ENCODE results near the gene CLUH.

The CLUH gene

GRCh38 chr17:2716649-2717048, 5.1 kb upstream of the CLUH start:
- no peak for FAIRE-seq

GRCh38 chr17:2713881-2714280, 2.3 kb upstream of the CLUH start:
- no peak for FAIRE-seq

- FAIRE-seq = no peak
These were observed 908 bp upstream of the CLUH start for GRCh38 chr17:2712300-2713043.

GRCh38 chr17:2710803-2711607, 559 bp downstream of the CLUH start:
- no peak for FAIRE-seq

GRCh38 chr17:2710071-2710802, 1.3 kb downstream of the CLUH start:
- FAIRE-seq = no peak

- FAIRE-seq = no peak
These were observed 2.3 kb downstream of the CLUH start for GRCh38 chr17:2709183-2709661.

- no peak for FAIRE-seq
These were observed 2.9 kb downstream of the CLUH start for GRCh38 chr17:2708585-2709182.

- FAIRE-seq = no peak
These were observed 3.6 kb downstream of the CLUH start for GRCh38 chr17:2707721-2708584.

- FAIRE-seq = no peak
These were observed 4.6 kb downstream of the CLUH start for GRCh38 chr17:2706911-2707510.

GRCh38 chr17:2705888-2706795, 5.4 kb downstream of the CLUH start:
- no peak for FAIRE-seq

GRCh38 chr17:2705263-2705662, 6.3 kb downstream of the CLUH start:
- FAIRE-seq = no peak

- FAIRE-seq = no peak
These were observed 6.7 kb downstream of the CLUH start for GRCh38 chr17:2704890-2705248.

- no peak for FAIRE-seq
These were observed 7.3 kb downstream of the CLUH start for GRCh38 chr17:2704031-2704889.

- no peak for FAIRE-seq
These were observed 8.0 kb downstream of the CLUH start for GRCh38 chr17:2703606-2704005.

- no peak for FAIRE-seq
These were observed 8.4 kb downstream of the CLUH start for GRCh38 chr17:2703181-2703580.

GRCh38 chr17:2701996-2702741, 9.4 kb downstream of the CLUH start:
- no peak for FAIRE-seq

- FAIRE-seq = no peak
These were observed 10.2 kb downstream of the CLUH start for GRCh38 chr17:2701161-2701995.
